HG03521 (cell line): ENCODE results near the gene KRIT1.
"Not testable (repeated sequence)": the region's sequence is repeated elsewhere in the genome, so short reads cannot be mapped to it uniquely, and the experiment has no call there.

Source experiments
- ATAC-seq: cut with Tn5 transposase; IDR thresholded peaks from one replicate; pipeline ENCODE4 v1.9.1; 2021; ENCODE audit warnings: mild to moderate bottlenecking, moderate library complexity; ENCODE audit not compliant: unreplicated experiment

The KRIT1 gene

DNA sequence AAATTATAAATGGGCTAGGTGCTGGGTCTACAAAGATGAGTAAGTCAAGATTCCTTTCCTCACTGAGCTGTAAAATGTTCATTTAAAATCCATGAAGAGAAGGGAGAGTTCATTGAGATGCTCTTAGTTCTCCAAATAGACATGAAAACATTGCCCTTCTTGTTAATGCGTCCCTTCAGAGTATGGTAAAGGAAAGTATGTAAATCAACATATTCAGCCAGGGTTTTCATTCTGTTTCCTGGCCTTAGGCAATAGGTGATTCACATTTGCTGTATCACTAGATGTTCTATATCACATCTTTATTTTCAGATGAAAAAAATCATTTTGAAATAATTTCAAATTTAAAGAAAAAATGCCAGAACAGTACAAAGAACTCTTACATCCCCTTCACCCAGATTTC lies 5.5 kb upstream of the KRIT1 start:
- no peak for ATAC-seq

DNA sequence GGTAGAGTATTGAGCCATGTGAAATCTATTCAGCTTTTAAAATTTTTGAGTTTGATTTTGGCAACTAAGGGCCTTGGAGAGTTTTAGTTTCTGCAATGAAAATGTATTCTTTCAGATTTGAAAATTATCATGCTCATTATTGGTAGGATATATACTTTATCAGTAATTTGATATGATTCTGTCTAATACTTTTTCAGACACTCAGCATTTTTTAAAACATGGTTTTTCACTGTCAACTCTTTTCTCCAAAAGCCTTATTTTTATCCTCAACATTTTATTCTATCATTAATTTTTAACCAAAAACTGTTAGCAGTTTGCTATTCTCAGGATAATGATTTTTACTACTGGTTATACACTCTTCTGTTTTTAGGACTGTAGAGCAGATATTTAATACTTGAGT lies 4.9 kb upstream of the KRIT1 start:
- ATAC-seq, result no peak

DNA sequence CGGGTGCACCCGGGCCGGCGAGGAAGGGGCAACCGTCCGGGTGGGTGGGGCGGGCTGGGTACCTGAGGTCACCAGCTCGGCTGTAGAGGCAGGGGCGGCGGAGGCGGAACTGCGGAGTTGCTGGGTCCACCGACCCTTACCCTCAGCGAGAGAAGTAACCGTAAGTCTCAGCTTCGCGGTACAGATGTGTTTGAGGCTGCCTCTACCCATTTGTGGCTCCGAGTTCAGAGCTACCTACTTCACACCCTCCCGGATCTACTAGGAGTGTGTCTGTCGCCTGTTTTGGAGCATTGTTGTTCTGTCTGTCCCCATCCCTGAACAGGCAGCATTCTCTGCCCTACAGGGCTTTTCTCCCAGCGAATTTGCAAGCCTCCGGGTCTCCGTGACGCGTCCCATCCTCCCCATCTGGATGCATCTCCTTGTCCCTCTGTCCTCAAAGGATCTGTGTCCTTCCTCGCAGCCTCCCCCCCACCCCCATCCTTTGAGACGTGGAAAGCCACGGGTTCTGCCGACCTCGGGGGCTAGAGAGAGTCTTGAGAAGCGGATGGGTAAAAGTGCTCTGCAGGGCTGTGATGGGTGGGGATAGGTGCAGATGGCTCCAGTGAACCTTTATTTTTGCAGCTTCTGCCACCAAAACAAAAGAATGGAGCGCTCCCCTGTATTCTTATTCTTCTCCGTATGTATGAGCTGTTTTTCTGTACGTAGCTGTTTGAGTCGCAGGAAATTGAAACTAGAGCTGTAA lies 817 bp upstream of the KRIT1 start:
- ATAC-seq, result peak; percentile 30

DNA sequence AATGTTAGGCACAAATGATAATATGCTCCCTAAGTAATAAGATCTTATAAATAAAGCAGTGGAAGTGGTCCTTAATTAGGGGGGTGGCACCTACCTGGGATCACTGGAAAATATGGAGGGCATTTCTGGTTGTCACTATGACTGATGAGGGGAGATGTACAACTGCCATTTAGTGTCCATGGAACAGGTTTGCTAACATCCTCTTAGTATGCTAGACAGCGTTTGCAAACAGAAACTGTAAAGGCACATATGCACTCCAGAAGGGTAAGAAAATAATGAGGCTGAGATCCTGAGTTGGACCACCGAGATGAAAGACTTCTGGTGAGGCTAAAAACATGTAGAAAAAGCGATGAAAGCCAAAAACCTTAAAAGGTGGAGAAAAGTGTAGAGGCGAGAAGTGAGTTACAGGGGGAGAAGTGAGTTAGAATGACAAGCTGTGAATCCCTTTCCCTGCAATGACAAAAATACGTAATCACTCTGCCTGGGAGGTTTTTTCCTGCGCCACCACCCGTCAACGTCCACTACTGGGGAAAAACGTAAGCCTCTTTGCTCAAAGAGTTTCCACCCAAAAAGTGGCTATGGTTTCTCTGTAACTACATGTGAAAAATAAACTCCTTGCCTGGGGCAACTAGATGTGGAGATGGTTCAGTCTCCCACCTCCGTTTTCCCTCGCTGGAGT lies 767 bp downstream of the KRIT1 start:
- no peak for ATAC-seq

DNA sequence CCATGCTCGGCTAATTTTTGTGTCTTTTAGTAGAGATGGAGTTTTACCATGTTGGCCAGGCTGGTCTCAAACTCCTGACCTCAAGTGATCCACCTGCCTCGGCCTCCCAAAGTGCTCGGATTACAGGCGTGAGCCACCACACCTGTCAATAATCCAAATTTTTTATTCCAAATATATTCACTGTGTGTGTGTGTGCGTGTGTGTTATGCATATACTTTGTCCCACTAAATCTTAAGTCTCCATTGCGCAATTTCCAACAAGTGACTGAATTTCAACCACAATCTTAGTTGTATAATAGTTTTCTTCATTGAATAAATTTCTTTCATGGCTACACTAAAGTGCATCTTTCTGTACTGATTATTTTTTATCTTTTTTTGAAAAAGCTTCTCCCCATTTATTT lies 2.7 kb downstream of the KRIT1 start:
- ATAC-seq, result no peak

DNA sequence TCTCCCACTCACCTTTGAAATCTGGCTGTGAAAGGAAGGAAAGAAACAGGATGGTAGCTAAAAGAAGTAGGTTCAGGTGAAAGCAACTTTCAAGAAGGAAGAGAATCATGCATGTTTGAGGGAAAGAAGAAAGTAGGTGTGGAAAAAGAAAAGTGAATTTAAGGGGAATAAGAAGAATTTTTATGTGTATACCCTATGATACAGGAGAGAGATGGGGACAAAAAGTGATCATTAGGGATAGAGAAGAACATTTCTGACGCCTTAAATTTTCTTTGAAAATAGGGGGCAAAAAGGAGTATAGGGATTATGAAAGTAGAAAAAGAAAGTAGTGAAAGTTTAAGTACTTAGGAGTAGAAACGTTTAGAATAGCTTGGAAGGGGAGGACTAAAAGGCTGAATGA lies 15.2 kb downstream of the KRIT1 start:
- no peak for ATAC-seq

DNA sequence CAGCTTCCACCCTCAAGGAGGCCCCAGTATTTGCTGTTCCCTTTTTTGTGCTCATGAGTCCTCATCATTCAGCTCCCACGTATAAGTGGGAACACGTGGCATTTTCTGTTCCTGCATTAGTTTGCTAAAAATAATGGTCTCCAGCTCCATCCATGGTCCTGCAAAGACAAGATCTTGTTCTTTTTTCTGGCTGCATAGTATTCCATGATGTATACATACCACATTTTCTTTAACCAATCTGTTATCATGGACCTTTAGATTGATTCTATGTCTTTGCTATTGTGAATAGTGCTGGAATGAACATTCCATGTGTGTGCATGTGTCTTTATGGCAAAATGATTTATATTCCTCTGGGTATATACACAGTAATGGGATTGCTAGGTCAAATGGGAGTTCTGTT lies 17.0 kb downstream of the KRIT1 start:
- ATAC-seq, result no peak

DNA sequence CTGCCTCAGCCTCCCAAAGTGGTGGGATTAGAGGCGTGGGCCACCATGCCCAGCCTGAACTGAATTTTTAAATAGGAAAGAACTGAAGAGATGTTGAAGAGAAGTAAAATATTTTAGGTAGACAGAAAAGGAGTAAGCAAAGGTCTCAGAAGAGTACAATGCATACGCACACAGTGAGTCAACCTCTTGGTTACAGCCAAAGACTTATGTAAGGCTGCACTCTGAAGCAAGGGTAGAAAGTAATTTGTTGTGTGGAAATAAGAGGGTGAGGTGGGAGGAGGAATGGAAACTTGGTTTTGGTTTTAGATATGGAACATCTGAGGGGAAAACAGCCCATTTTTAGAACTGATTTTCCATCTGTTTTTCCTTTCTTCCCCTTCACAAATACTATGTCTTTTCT lies 17.6 kb downstream of the KRIT1 start:
- no peak for ATAC-seq

DNA sequence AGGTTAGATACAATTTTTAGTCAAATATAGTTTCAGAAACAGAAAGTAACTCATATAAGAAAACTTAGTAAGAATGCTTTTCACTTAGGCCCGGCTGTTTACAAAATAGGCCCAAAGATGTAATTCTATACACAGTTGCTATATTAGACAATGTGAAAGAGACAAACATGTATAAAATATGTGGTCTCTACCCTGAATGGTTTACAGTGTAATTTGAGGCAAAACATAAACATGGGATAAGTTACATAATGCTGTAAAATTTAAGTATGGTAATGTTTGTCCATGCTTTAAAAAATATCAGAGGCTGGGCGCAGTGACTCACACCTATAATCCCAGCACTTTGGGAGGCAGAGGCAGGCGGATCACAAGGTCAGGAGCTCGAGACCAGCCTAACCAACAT lies 18.7 kb downstream of the KRIT1 start:
- ATAC-seq, result no peak

DNA sequence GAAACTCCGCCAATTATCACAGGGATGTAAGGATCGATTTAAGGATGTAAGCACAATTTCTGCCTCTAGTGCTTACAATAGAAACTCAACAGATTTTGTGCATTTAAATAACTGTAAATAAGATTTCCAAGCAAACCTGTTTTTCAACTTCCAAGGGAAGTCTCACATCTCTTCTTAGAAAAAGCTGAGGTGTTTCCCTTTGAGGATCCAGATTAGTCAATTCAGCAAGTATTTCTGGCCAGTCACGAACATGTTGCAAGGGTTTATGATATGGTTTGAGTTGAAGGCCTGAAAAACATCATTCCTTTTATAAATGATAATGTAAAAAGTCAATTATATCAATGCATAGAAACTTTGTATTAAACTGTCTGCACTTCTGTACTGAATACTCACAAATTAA lies 23.9 kb downstream of the KRIT1 start:
- ATAC-seq, result no peak

DNA sequence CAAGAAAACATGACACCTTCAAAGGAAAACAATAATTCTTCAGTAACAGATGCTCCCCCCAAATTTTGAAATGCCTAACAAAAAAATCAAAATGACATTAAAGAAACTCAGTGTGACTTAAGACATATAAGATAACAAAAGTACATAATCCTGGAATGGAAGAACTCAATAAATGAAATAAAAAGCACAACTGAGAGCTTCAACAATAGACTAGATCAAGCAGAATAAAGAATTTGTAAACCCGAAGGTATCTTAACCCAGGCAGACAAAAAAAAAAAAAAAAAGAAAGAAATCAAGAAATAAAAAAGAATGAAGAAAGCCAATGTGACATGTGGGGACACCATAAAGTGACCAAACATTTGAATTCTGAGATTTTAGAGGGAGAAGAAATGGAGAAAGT lies 39.0 kb downstream of the KRIT1 start:
- no peak for ATAC-seq

DNA sequence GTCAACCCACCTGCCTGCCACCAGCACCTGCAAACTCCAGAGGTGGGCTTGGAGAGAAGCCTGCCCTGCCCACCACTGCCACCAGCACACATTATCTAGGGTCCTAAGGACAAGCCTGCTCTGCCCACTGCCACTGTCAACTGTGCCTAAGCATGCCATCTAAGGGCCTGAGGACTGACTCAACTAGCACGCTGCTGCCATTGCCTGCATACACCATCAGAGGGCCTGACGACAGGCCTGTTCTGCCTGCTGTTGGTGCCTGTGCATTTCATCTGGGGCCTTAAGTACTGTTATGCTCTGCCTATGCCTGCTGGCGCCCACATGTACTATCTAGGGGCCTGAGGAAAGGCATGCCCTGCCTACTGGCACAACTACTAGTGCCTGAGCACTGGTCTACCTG lies 39.7 kb downstream of the KRIT1 start:
- no peak for ATAC-seq

DNA sequence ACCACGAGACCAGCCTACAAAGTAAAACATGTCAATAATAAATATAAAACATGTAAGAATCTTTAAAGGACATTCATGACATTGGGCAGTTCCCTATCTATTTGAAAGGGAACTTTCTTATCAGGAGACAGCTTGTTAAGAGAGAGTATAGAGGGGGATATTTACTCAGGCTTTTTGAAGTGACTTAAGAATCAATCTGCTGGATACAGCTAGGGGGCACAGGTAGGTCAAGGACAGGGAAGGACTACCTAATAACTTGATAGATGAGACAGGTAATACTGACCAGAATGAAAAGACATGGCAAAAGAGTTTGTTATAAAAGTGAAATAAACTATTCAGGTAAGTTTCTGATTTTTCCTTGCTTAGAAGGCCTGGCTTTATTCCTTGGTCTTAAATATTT lies 44.9 kb downstream of the KRIT1 start:
- no peak for ATAC-seq

DNA sequence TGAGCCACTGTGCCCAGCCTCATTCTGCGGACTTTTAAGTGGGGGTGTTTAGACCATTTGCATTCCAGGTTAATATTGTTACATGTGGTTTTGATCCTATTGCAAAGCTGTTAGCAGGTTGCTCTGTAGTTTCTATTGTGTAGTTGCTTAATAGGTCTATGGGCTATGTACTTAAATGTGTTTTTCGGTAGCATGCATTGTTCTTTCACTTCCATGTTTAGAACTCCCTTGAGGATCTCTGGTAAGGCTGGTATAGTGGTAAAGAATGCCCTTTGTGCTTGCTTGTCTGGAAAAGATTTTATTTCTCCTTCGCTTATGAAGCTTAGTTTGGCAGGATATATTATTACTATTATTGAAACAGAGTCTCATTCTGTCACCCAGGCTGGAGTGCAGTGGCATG lies 53.4 kb downstream of the KRIT1 start:
- ATAC-seq, result no peak

DNA sequence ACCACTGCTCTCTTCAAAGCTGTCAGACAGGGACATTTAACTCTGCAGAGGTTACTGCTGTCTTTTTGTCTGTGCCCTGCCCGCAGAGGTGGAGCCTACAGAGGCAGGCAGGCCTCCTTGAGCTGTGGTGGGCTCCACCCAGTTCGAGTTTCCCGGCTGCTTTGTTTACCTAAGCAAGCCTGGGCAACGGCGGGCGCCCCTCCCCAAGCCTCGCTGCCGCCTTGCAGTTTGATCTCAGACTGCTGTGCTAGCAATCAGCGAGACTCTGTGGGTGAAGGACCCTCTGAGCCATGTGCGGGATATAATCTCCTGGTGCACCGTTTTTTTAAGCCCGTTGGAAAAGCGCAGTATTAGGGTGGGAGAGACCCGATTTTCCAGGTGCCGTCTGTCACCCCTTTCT lies 56.5 kb downstream of the KRIT1 start:
- ATAC-seq, result not testable (repeated sequence)

DNA sequence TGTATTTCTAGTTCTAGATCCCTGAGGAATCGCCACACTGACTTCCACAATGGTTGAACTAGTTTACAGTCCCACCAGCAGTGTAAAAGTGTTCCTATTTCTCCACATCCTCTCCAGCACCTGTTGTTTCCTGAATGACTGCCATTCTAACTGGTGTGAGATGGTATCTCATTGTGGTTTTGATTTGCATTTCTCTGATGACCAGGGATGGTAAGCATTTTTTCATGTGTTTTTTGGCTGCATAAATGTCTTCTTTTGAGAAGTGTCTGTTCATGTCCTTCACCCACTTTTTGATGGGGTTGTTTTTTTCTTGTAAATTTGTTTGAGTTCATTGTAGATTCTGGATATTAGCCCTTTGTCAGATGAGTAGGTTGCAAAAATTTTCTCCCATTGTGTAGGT lies 61.4 kb downstream of the KRIT1 start:
- not testable (repeated sequence) for ATAC-seq

DNA sequence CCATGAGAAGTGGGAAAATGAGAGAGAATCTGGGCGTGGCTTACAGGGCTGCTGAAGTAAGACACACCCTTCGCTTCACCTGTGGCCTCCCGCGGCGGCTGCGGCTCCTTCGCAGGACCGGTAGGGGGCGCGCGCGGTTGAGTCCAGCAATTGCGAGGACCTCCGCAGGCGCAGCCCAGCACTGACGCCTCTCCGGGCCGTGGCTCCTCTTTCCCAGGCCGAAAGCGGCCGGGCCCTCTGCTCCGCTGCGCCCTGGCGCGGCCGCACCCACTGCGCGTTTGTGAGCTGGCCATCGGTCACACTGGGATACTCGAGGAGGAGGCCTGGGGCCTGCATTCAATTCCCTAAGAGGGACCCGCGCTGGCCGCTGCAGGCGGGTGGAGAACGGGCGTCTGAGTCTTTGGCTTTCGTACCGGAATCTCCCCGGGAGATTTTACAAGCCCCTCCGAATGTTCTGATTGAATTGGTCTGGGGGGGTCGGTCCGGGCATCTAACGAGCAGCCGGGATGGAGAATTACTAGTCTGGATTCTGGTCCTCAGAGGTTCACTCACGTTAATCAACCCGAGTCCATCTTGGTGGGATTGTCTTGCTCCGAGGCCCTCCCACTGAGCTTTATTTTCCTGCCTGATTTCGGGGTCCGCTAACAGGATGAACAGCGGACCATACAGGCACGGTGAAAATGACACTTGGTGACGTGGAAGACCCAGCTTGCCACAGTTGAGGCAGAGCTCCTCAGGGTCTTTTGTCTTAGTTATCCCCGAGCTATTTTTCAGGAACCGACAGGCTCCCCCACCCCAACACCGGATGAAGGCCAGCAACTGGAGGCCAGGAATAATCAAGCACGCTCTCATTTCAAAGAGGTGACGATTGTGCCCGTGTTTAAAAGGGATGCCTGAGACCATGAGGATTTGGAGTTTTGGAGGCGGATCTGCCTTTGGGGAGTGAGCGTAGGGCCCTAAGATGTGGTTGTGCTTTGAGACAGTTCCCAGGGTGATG lies 66.5 kb downstream of the KRIT1 start, which contains the start of gene LRRD1:
Gene LRRD1, minus strand, starts transcription at position 215 of the 997 bp plus-strand sequence. CDS start 13,940 bp downstream, outside the sequence.
- peak; percentile 98 for ATAC-seq

DNA sequence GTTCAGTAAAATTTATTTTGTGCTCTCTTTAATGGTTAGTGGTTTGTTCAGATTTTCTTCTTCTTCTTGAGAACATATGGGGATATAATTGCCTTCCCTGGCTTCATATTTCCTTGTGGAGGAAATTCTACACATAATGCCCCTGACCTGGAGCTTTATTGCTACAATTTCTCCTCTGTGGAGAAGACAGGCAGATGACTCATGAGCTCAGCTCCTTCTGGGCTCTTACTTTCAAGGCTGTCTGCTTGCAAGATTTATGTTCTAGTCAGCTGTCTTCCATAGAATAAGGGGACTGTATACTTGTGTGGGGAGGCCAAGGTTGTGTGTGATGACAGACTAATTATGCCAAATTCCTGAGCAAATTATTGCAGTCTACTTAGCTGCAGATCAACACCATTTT lies 68.4 kb downstream of the KRIT1 start:
- no peak for ATAC-seq

DNA sequence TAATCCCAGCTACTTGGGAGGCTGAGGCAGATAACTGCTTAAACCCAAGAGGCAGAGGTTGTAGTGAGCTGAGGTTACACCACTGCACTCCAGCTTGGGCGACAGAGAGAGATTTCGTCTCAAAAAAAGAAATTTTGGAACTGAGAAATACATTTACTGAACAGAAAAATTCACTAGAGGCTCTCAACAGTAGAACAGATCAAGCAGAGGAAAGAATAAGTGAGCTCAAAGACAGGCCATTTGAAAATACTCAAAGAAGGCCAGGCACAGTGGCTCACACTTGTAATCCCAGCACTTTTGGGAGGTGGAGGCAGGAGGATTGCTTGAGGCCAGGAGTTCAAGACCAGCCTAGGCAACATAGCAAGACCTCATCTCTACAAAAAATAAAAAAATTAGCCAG lies 76.2 kb downstream of the KRIT1 start:
- not testable (repeated sequence) for ATAC-seq

DNA sequence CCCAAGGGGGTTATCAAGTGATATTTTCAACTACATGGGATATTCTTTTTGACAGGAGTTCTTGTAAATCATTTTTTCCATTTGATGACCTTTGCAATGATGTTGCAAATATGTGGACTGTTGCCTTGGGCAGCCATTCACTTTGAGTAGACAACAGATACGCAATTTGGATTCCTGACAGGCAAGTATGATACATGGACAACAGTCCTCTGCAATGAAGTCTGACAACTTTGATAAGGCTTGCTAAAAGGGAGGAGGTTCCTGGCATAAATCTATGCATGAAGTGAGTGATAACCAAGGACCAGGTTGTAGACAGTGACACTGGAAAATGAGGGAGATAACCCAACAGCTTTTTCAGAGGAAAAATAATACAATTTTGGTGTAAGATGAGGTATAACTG lies 84.4 kb downstream of the KRIT1 start:
- ATAC-seq, result no peak
